ENCODE results near the gene IER3IP1.

GRCh38 chr18:47141289-47141688 lies 34.9 kb downstream of the IER3IP1 start:
- TF ChIP-seq CTCF (IDR thresholded peaks at IDR 0.05 in 4 of 5, conservative IDR thresholded peaks at IDR 0.05 in 1 of 5) (no peak), POLR2A (IDR thresholded peaks at IDR 0.05) (no peak)
